GM12891 (cell line): ENCODE measurements around the gene SLC19A1.
"Not testable (repeated sequence)": the region's sequence is repeated elsewhere in the genome, so short reads cannot be mapped to it uniquely, and the experiment has no call there.

Experiments
- DNase-seq: peaks from one replicate; pipeline ENCODE4 v3.0.0; 2011; ENCODE audit warnings: low spot score; ENCODE audit not compliant: insufficient read length
- FAIRE-seq: peaks from 2 replicates; lab custom pipeline; 2011; peaks lifted over from hg19 to GRCh38; lab: Jason Lieb, UNC
- PAX5 ChIP-seq: IDR thresholded peaks from 2 replicates; pipeline ENCODE4 v1.6.1; 2011; ENCODE audit warnings: low read length, moderate library complexity, mild to moderate bottlenecking; ENCODE audit not compliant: insufficient read depth, severe bottlenecking
- POLR2A ChIP-seq: IDR thresholded peaks from 2 replicates; pipeline ENCODE4 v1.6.1; 2011; ENCODE audit warnings: low read depth, low read length, control low read depth
- POLR2AphosphoS5 ChIP-seq: IDR thresholded peaks from 2 replicates; pipeline ENCODE4 v1.6.1; 2011; ENCODE audit warnings: low read depth, low read length, control low read depth
- POU2F2 ChIP-seq: IDR thresholded peaks from 2 replicates; pipeline ENCODE4 v1.6.1; 2011; ENCODE audit warnings: low read depth, mild to moderate bottlenecking, control low read depth, low read length, moderate library complexity
- SPI1 ChIP-seq: IDR thresholded peaks from 2 replicates; pipeline ENCODE4 v1.6.1; 2011; ENCODE audit warnings: low read depth, low read length, control low read depth
- TAF1 ChIP-seq: IDR thresholded peaks from 2 replicates; pipeline ENCODE4 v1.6.1; 2011; ENCODE audit warnings: low read depth, low read length, control low read depth

Gene SLC19A1

GRCh38 chr21:45506836-45507522 lies 35.3 kb downstream of the SLC19A1 start:
- DNase-seq (no peak), FAIRE-seq (no peak)
- TF ChIP-seq POLR2A, result no peak
- no peak for TF ChIP-seq SPI1
- TF ChIP-seq POLR2AphosphoS5, result no peak
- no peak for TF ChIP-seq PAX5
- TF ChIP-seq TAF1, result no peak
- no peak for TF ChIP-seq POU2F2

- DNase-seq (no peak), FAIRE-seq (no peak)
- TF ChIP-seq PAX5, result no peak
- no peak for TF ChIP-seq POU2F2
- TF ChIP-seq SPI1, result no peak
- TF ChIP-seq TAF1, result no peak
- TF ChIP-seq POLR2A, result no peak
- TF ChIP-seq POLR2AphosphoS5, result no peak
Measured at GRCh38 chr21:45506241-45506817, 35.9 kb downstream of the SLC19A1 start.

GRCh38 chr21:45505416-45506021 lies 36.7 kb downstream of the SLC19A1 start:
- TF ChIP-seq PAX5, result no peak
- no peak for TF ChIP-seq POLR2A
- no peak for TF ChIP-seq POU2F2
- TF ChIP-seq POLR2AphosphoS5, result no peak
- FAIRE-seq (no peak), DNase-seq (no peak)

- no peak for FAIRE-seq
- no peak for TF ChIP-seq POLR2A
- TF ChIP-seq TAF1, result no peak
- TF ChIP-seq SPI1, result no peak
- TF ChIP-seq PAX5, result no peak
- TF ChIP-seq POU2F2, result no peak
- no peak for TF ChIP-seq POLR2AphosphoS5
- DNase-seq, result no peak
Measured at GRCh38 chr21:45504516-45505415, 37.5 kb downstream of the SLC19A1 start.

GRCh38 chr21:45504021-45504515 lies 38.2 kb downstream of the SLC19A1 start:
- FAIRE-seq (no peak), DNase-seq (no peak)
- TF ChIP-seq PAX5 (no peak), POU2F2 (no peak), POLR2A (no peak), SPI1 (no peak), TAF1 (no peak), POLR2AphosphoS5 (no peak)

- not testable (repeated sequence) for FAIRE-seq, DNase-seq
Measured at GRCh38 chr21:45503226-45503625, 39.0 kb downstream of the SLC19A1 start.

- TF ChIP-seq POU2F2, result no peak
- TF ChIP-seq SPI1, result no peak
- no peak for TF ChIP-seq POLR2AphosphoS5
- TF ChIP-seq PAX5, result no peak
- TF ChIP-seq TAF1, result no peak
- no peak for TF ChIP-seq POLR2A
- no peak for DNase-seq
- no peak for FAIRE-seq
Measured at GRCh38 chr21:45502600-45502999, 39.6 kb downstream of the SLC19A1 start.

GRCh38 chr21:45502006-45502345 lies 40.3 kb downstream of the SLC19A1 start:
- FAIRE-seq (no peak), DNase-seq (no peak)
- no peak for TF ChIP-seq PAX5
- no peak for TF ChIP-seq SPI1
- no peak for TF ChIP-seq POLR2AphosphoS5
- TF ChIP-seq POU2F2, result no peak
- TF ChIP-seq TAF1, result no peak
- TF ChIP-seq POLR2A, result no peak

- not testable (repeated sequence) for DNase-seq, FAIRE-seq
Measured at GRCh38 chr21:45501081-45502005, 40.9 kb downstream of the SLC19A1 start.
